Loucy (cell line): Measurements from ENCODE around the gene ITGAL.

ENCODE experiments used
- H2AFZ ChIP-seq: fragments of 200-600 bp; sonication (generic); 2 replicates; pipeline ENCODE4 v1.6.0; 2016; ENCODE audit warnings: antibody characterized with exemption, mild to moderate bottlenecking, low read length, moderate library complexity
- H3F3A ChIP-seq: fragments of 200-600 bp; 2 replicates; pipeline ENCODE4 v1.6.0; 2016; ENCODE audit warnings: antibody characterized with exemption, low read depth, mild to moderate bottlenecking
- H3K27me3 ChIP-seq: fragments of 200-600 bp; sonication (generic); 2 replicates; pipeline ENCODE4 v1.6.1; 2014; ENCODE audit warnings: low read length, mild to moderate bottlenecking; ENCODE audit not compliant: insufficient read depth, poor library complexity, severe bottlenecking
- H3K36me3 ChIP-seq: fragments of 200-600 bp; sonication (generic); 2 replicates; pipeline ENCODE4 v1.6.1; 2016; ENCODE audit warnings: low read length; ENCODE audit not compliant: insufficient read depth
- H3K4me1 ChIP-seq: fragments of 200-600 bp; sonication (generic); 2 replicates; pipeline ENCODE4 v1.5.1; 2014; ENCODE audit warnings: low read length, mild to moderate bottlenecking; ENCODE audit not compliant: insufficient read depth, poor library complexity, severe bottlenecking
- H3K4me2 ChIP-seq: fragments of 200-600 bp; sonication (generic); 2 replicates; pipeline ENCODE4 v1.6.0; 2014; ENCODE audit warnings: antibody characterized with exemption, low read length, low read depth, mild to moderate bottlenecking; ENCODE audit not compliant: poor library complexity, severe bottlenecking
- H3K4me3 ChIP-seq: fragments of 200-600 bp; sonication (generic); 2 replicates; pipeline ENCODE4 v1.5.1; 2014; ENCODE audit warnings: low read length, mild to moderate bottlenecking, mixed read lengths; ENCODE audit not compliant: poor library complexity, severe bottlenecking
- H3K79me2 ChIP-seq: fragments of 200-600 bp; sonication (generic); 2 replicates; pipeline ENCODE4 v1.6.1; 2014; ENCODE audit warnings: low read length; ENCODE audit not compliant: insufficient read depth
- H3K9ac ChIP-seq: fragments of 200-600 bp; sonication (generic); 2 replicates; pipeline ENCODE4 v1.6.0; 2014; ENCODE audit warnings: mild to moderate bottlenecking, low read depth, low read length, moderate library complexity; ENCODE audit not compliant: poor library complexity, severe bottlenecking
- H3K9me2 ChIP-seq: fragments of 200-600 bp; sonication (generic); replicated peaks from 2 replicates; pipeline ENCODE4 v1.6.1; 2016; ENCODE audit warnings: low read depth, low read length, mixed read lengths
- H3K9me3 ChIP-seq: fragments of 200-600 bp; sonication (generic); 2 replicates; pipeline ENCODE4 v1.6.1; 2014; ENCODE audit warnings: mild to moderate bottlenecking, antibody characterized with exemption, low read length, low read depth; ENCODE audit not compliant: insufficient read depth
- H4K20me1 ChIP-seq: fragments of 200-600 bp; sonication (generic); 2 replicates; pipeline ENCODE4 v1.6.0; 2014; ENCODE audit warnings: antibody characterized with exemption, low read length, mild to moderate bottlenecking; ENCODE audit not compliant: insufficient read depth, poor library complexity, severe bottlenecking
- CTCF ChIP-seq: fragments of 200-600 bp; sonication (generic); conservative IDR thresholded peaks from 2 replicates; pipeline ENCODE4 v1.5.1; 2014; ENCODE audit warnings: mild to moderate bottlenecking, antibody characterized with exemption, low read length
- EZH2phosphoT487 ChIP-seq: fragments of 200-600 bp; IDR thresholded peaks from 2 replicates; pipeline ENCODE4 v1.6.1; 2018; ENCODE audit warnings: antibody characterized with exemption, mild to moderate bottlenecking, moderate library complexity, borderline replicate concordance

ITGAL gene

GRCh38 chr16:30444231-30445148, 28.1 kb upstream of the ITGAL start:
- Histone ChIP-seq H3F3A (no peaks in the 10 kb centered on the region), H3K27me3 (no peaks in the 10 kb centered on the region), H3K4me1 (peaks cover 29% of the 10 kb centered on the region), H2AFZ (no peak overlapping the region), H3K9me2 (no peaks in the 10 kb centered on the region), H4K20me1 (peaks cover 24% of the 10 kb centered on the region), H3K9ac (peak overlapping the region; percentile 96), H3K4me3 (peak overlapping the region; percentile 91), H3K4me2 (peak overlapping the region; percentile 93), H3K36me3 (no peaks in the 10 kb centered on the region), H3K79me2 (peaks cover 29% of the 10 kb centered on the region), H3K9me3 (no peaks in the 10 kb centered on the region)
- TF ChIP-seq CTCF (no peak), EZH2phosphoT487 (no peak)

- Histone ChIP-seq H3K4me2 (peak overlapping the region; percentile 93), H3F3A (no peaks in the 10 kb centered on the region), H3K9me2 (no peaks in the 10 kb centered on the region), H3K36me3 (no peaks in the 10 kb centered on the region), H2AFZ (no peak overlapping the region), H3K4me1 (peaks cover 29% of the 10 kb centered on the region), H3K9ac (peak overlapping the region; percentile 96), H3K9me3 (no peaks in the 10 kb centered on the region), H3K27me3 (no peaks in the 10 kb centered on the region), H4K20me1 (peaks cover 24% of the 10 kb centered on the region), H3K79me2 (peaks cover 29% of the 10 kb centered on the region), H3K4me3 (peak overlapping the region; percentile 91)
- no peak for TF ChIP-seq EZH2phosphoT487
Measured at GRCh38 chr16:30445149-30445407, 27.5 kb upstream of the ITGAL start.

- Histone ChIP-seq H3F3A (no peaks in the 10 kb centered on the region), H3K9ac (peak within 1 kb of the TSS; percentile 96), H3K4me3 (peak within 1 kb of the TSS; percentile 91), H3K79me2 (peaks cover 29% of the 10 kb centered on the region), H3K9me3 (no peaks in the 10 kb centered on the region), H3K9me2 (no peaks in the 10 kb centered on the region), H3K4me2 (peak within 1 kb of the TSS; percentile 93), H3K36me3 (no peaks in the 10 kb centered on the region), H3K4me1 (peaks cover 29% of the 10 kb centered on the region), H2AFZ (peak within 1 kb of the TSS; percentile 90), H3K27me3 (no peaks in the 10 kb centered on the region), H4K20me1 (peaks cover 24% of the 10 kb centered on the region)
- no peak for TF ChIP-seq EZH2phosphoT487
- TF ChIP-seq CTCF = peak; percentile 55
Measured at GRCh38 chr16:30445408-30446202, 26.9 kb upstream of the ITGAL start, which contains the start of gene SEPHS2. Gene SEPHS2 (minus strand): TSS chr16:30445874. CDS start chr16:30445727, 147 bp downstream.
